IgD-negative memory B cell (primary cell): ENCODE measurements around the gene BEGAIN. TPM values are rescaled to one million over a fixed set of nuclear protein-coding genes. Genes with fewer than 3 reads are reported as not detected.

Source experiments
- H3K27ac Mint-ChIP-seq, 3 donors: one replicate each; pipeline ENCODE4 v1.8.0; 2020 to 2022; ENCODE audit warnings: mild to moderate bottlenecking in 3 of 3, mixed read lengths in 3 of 3, moderate library complexity in 1 of 3
- H3K27me3 Mint-ChIP-seq: one replicate; pipeline ENCODE4 v1.8.0; 2021; ENCODE audit warnings: mixed read lengths
- H3K36me3 Mint-ChIP-seq: one replicate; pipeline ENCODE4 v1.8.0; 2020; ENCODE audit warnings: mild to moderate bottlenecking, mixed read lengths
- H3K4me1 Mint-ChIP-seq, 3 donors: one replicate each; pipeline ENCODE4 v1.8.0; 2020 to 2022; ENCODE audit warnings: mixed read lengths in 3 of 3, mild to moderate bottlenecking in 1 of 3
- H3K4me3 Mint-ChIP-seq, 4 donors: one replicate each; pipeline ENCODE4 v1.8.0; 2020 to 2022; ENCODE audit warnings: mild to moderate bottlenecking in 4 of 4, mixed read lengths in 4 of 4, moderate library complexity in 3 of 4
- H3K9me3 Mint-ChIP-seq, 3 donors: one replicate each; pipeline ENCODE4 v1.8.0; 2020 to 2021; ENCODE audit warnings: mixed read lengths in 3 of 3, mild to moderate bottlenecking in 1 of 3
- polyA plus RNA-seq: library from polyadenylated mRNA; unstranded; fragments of 300-500 nt; fragmentation: Illumina TruSeq; gene quantifications from one replicate; pipeline ENCODE4 v1.2.3, GENCODE V29; 2021

Gene BEGAIN
- polyA plus RNA-seq, 1 donor from 2014 or later, result 0.91 TPM

DNA sequence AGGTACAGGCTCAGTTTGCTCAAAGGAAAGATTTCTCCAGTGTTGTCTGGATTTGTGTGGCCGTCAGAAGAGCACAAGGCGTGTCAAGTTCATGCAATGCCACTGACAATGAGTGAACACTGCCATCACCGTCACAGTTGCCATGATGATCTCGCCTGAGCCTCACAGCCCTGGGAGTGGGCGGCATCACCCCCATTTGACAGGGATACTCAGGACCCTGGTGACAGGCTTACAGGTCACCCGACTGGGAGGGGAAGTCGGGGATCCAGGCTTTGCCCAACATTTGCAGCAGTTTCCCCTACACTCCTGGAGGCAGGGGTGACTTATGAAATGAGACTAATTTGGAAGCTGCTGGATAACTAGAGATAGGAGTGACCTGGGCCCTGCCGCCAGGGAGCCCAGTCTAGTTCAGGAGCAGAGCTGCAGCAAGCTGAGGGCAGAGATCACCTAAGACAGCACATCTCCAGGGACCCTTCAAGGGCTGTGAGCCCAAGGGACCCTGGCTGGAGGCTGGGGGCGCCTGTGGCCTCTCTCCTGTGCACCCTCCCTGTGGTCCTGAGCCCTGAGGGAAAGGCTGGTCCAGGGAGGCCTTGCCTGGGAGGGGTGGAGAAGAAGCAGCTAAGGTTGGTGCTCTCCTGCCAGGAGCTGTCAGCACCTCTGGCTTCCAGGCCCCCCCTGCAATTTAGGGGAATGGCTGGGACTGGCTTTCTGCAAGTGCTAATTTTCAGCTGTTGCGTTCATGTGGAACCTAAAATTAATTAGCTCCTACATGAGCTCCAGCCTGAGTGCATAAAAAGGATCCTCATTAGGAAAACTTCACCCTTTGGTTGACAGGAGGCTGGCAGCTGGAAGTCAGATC lies 32.4 kb upstream of the BEGAIN start:
- Mint-ChIP-seq H3K9me3 (no peaks in the 10 kb centered on the region), H3K27ac (no peak overlapping the region), H3K4me3 (no peak overlapping the region), H3K4me1 (peaks cover 0 to 4% (median 1%) of the 10 kb centered on the region in 3 donors), H3K27me3 (peaks cover 28% of the 10 kb centered on the region), H3K36me3 (no peaks in the 10 kb centered on the region)

DNA sequence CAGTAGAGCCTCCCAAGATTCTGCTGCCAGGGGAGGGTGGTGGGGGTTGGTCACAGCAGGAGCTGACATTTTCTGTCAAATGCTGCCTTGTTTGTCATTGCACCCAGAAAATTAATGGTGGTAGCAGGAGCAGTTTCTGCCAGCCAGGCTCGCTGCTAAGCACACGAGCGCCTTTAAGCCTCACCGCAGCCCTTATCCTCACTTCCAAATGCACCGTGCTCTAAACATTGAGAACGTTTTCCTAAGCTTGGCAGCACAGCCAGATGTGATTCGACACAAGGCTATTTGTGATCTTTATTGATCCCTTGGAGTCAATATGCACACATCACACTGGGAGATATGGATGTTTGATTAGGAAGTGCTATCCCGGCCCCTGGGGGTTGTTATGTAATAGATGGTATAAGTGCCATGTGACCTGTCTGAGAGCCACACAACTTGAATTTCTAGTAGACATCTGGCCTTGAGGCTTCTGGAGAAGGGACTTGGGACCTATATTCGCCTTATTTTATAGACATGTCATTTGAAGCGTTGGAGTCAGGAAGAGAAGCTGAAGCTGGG lies 31.6 kb upstream of the BEGAIN start:
- Mint-ChIP-seq H3K4me3 (no peak overlapping the region), H3K27ac (no peak overlapping the region), H3K36me3 (no peaks in the 10 kb centered on the region), H3K27me3 (peaks cover 21% of the 10 kb centered on the region), H3K4me1 (peaks cover 0 to 4% (median 1%) of the 10 kb centered on the region in 3 donors), H3K9me3 (no peaks in the 10 kb centered on the region)

DNA sequence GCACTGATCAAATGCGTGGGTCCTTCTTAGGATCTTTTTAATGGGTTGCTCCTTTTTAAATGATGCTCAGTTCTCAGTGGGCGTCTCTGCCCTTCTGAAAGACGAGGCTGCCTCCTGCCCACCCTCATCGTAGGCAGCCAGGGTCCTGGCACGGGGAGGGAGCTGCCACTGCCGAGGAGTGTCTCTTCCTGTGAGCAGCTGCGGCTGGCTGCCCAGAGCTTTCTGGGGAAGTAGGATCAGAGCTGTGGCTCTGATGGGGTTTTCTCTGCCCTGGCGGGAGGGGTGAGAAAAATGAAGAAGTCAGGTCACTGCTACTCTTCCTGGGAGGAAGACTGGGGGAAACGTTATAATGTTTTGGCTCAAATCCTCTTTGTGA lies 31.1 kb upstream of the BEGAIN start:
- peaks cover 17% of the 10 kb centered on the region for H3K27me3 Mint-ChIP-seq
- peaks cover 0 to 4% (median 1%) of the 10 kb centered on the region in 3 donors for H3K4me1 Mint-ChIP-seq
- no peak overlapping the region for H3K27ac Mint-ChIP-seq
- H3K36me3 Mint-ChIP-seq, result no peaks in the 10 kb centered on the region
- H3K4me3 Mint-ChIP-seq, result no peak overlapping the region
- no peaks in the 10 kb centered on the region for H3K9me3 Mint-ChIP-seq

DNA sequence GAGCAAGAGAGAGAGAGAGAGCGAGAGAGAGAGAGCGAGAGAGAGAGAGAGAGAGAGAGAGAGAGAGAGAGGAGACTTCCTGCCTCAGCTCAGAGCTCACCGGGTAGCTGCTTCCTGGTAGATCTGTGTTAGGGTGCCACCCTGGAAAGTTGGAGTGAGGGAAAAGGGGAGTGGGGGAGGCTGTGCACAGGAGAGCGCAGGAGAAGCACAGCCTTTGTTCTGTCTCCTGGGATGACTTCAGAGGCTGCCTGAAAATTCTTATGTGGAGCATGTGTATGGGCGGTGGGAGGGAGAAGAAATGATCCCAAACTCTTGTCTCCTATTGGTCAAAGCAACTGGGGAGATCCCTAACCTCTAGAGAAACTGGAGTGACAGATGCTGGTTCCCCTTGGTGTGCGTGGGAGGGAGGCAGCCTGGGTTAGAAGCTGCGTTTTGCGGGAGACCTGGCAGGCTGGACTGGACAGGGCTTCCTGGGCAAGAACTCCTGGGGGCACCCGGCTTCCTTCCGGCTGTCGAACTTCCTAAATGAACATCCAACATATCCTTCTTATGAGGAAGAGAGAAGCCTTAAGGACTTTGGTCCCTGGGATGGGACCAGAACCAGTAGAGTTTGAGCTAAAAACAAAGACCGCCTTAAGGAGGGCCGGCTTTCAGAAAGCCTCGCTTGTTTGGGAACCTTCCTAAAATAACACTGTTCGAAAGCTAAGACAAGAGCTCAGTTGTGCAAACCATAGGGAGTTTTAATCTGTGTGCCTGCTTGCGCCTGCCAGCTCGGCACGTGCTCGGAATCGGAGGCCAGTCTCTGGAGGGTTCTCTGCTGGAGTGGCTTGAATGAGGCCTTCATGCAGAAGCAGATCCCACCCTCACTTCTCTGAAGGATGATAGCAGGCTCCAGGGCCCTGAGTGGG lies 30.4 kb upstream of the BEGAIN start:
- peaks cover 15% of the 10 kb centered on the region for H3K27me3 Mint-ChIP-seq
- H3K9me3 Mint-ChIP-seq, result no peaks in the 10 kb centered on the region
- no peak overlapping the region for H3K27ac Mint-ChIP-seq

DNA sequence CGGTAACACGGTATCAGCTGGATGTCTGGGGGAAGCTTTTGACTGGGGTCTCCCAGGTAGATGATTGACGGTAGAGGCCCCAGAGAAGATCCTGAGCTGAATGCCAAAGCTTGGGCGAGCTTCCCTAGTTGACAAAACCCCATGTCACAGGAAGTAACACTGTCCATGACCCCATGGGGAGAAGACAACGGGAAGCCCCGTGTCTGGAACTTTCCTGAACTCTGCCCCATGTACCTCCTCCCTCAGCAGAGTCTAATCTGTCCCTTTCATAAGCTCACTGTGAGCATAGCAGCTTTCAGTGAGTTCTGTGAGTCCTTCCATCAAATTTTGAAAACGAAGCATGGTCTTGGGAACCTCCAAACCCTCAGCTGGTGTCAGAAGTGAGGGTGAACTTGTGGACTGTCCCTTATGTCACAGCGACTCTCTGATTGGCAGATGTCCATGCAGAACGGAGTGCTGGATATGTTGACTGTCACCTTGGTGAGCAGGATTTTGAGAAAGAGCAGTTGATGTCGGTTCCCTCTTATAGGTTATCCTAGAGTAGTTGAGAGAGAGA lies 29.7 kb upstream of the BEGAIN start:
- H3K4me1 Mint-ChIP-seq, result peaks cover 0 to 4% (median 1%) of the 10 kb centered on the region in 3 donors
- no peak overlapping the region for H3K27ac Mint-ChIP-seq
- peaks cover 2% of the 10 kb centered on the region for H3K36me3 Mint-ChIP-seq
- peaks cover 15% of the 10 kb centered on the region for H3K27me3 Mint-ChIP-seq
- no peak overlapping the region for H3K4me3 Mint-ChIP-seq
- no peaks in the 10 kb centered on the region for H3K9me3 Mint-ChIP-seq

More for the DNA sequence above, 30.4 kb upstream of the BEGAIN start:
- H3K36me3 Mint-ChIP-seq, result no peaks in the 10 kb centered on the region
- H3K4me3 Mint-ChIP-seq, result peak overlapping the region in 1 of 4 donors; percentile 32
- peaks cover 0 to 4% (median 1%) of the 10 kb centered on the region in 3 donors for H3K4me1 Mint-ChIP-seq

DNA sequence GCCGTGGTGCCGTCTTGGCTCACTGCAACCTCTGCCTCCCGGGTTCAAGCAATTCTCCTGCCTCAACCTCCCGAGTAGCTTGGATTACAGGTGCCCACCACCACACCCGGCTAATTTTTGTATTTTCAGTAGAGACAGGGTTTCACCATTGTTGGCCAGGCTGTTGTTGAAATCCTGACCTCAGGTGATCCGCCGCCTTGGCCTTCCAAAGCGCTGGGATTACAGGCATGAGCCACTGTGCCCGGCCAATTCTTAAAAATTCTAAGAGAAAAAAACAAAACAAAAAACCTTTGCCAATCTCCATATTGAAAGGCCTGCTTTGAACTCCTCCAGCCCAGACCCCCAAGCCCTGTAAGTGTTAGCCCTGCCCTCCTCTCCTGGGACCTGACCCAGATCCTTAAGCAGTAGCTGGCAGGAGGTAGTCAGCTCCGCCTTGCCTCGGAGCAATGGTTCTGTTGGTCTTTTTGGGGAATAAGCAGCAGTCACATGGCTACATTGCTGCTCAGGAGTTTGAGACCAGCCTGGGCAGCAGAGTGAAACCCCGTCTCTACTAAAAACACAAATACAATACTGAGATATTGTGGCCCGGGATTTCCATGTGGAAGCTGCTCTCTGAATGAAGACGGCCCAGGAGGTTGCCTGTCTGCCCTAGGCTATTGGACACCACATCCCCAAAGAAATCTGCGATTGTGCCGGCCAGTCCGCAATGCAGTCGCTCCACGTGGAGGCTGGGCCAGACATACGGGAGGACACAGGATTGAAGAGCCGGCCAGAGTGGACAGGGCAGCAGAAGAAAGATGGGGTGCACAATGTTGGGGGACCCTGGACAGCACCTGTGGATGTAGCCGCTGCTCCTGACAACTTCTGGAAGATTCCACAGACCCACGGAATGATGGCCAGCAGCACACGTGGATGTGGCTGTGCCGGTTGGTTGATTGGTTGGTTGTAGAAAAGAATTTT lies 28.8 kb upstream of the BEGAIN start:
- Mint-ChIP-seq H3K4me1 (peaks cover 0 to 4% (median 1%) of the 10 kb centered on the region in 3 donors), H3K9me3 (no peaks in the 10 kb centered on the region), H3K27me3 (peaks cover 14% of the 10 kb centered on the region), H3K36me3 (peaks cover 2% of the 10 kb centered on the region), H3K27ac (no peak overlapping the region), H3K4me3 (no peak overlapping the region)

DNA sequence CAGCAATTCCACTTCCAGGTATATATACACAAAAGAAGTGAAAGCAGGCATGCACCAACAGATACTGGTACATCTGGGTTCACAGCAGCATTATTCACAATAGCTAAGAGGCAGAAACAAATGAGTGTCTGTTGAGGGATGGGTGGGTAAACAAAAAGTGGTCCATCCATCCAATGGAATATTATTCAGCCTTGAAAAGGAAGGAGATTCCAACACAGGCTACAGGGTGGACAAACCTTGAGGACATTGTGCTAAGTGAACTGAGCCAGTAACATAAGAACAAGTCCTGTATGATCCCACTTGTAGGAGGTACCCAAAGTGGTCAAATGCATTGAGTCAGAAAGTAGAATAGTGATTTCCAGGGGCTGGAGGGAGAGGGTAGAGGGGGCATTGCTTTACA lies 27.6 kb upstream of the BEGAIN start:
- H3K36me3 Mint-ChIP-seq, result peaks cover 2% of the 10 kb centered on the region
- no peaks in the 10 kb centered on the region for H3K9me3 Mint-ChIP-seq
- no peak overlapping the region for H3K4me3 Mint-ChIP-seq
- peak overlapping the region in 1 of 3 donors; percentile 9 for H3K27ac Mint-ChIP-seq
- peaks cover 0 to 4% (median 1%) of the 10 kb centered on the region in 3 donors for H3K4me1 Mint-ChIP-seq
- H3K27me3 Mint-ChIP-seq, result peaks cover 8% of the 10 kb centered on the region

DNA sequence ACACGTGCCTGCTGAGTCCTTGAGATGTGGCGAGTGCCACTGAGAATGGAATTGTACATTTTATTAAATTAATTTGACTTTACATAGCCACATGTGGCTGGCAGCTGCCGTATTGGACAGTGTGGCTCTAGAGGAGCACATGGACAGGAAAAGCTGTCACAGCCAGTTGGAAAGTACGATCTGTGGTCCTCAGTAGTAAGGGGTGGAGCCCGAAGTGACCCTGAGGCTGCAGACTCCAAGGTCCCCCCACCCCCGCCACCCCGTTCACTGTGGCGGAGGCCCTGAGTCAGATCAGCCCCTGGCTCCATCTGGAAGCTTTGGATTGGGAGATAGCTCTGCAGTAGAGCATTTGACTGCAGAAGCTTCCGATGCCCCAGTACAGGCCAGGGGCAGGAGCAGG lies 25.8 kb upstream of the BEGAIN start:
- Mint-ChIP-seq H3K4me1 (peaks cover 0 to 4% (median 1%) of the 10 kb centered on the region in 3 donors), H3K4me3 (no peak overlapping the region), H3K36me3 (peaks cover 2% of the 10 kb centered on the region), H3K27ac (no peak overlapping the region), H3K27me3 (peaks cover 6% of the 10 kb centered on the region), H3K9me3 (no peaks in the 10 kb centered on the region)

DNA sequence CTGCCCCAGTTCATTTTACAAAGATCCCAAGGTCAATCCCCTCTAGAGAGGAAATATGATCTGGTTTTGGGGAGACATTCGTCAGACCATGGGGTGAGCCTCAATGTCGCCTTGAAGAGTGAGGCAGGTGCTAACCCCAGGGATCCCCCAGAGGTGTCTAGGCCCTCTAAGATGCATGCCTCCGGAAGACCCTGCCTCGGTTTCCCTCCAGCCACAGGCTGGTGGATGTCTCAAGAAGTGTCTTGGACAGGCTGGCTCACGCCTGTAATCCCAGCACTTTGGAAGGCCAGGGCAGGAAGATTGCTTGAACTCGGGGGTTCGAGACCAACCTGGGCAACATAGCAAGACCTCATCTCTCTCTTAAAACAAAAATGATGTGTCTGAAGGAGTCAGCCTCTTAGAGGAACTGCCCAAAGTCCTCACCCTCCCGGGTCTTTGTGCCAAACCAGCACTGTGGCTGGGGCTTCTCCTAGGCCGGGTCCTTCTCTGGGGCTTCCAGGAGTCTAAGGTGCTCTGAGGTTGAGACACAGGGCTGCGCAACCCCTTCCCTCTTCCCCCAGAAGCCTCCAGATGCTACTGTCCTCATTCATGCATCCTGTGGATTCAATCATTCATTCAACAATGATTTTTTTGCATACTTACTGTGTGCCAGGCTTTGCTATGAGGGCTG lies 24.7 kb upstream of the BEGAIN start:
- no peaks in the 10 kb centered on the region for H3K4me1 Mint-ChIP-seq
- H3K9me3 Mint-ChIP-seq, result no peaks in the 10 kb centered on the region
- peak overlapping the region in 1 of 4 donors; percentile 8 for H3K4me3 Mint-ChIP-seq

DNA sequence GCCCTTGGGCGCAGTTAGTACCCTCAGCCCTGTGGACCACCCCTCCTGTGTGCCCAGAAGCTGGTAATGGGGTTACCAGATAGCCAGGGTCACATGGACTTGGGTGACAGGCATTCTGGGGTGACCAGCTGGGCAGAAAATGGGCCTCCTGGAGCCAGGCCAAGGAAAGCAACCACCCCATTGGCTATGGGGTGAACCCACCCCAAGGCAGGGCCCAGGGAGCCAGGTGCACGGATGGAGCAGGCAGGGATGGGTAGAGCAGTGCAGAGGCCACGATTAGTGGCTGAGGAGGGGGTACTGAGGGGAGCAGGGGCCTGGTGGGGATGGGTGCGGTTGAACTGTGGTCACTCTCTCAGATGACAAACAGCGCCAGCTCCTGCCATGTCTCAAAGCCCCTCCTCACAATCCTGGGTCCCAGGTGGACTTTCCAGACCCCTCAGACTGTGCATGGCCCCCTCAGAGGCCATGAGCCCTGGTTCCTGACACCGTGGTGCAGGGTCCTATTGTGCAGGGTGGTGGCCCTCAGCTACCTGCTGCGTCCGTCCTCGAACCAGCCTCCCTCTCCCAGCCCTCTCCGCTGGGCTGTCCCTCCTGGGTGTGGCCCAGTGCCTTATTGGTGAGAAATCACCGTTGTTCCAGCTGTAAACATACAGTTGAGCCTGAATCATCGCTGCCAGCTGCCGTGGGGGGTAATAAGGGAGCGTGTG lies 23.4 kb upstream of the BEGAIN start:
- H3K27ac Mint-ChIP-seq, result no peak overlapping the region
- H3K36me3 Mint-ChIP-seq, result peaks cover 2% of the 10 kb centered on the region
- no peaks in the 10 kb centered on the region for H3K9me3 Mint-ChIP-seq
- no peaks in the 10 kb centered on the region for H3K4me1 Mint-ChIP-seq
- no peak overlapping the region for H3K4me3 Mint-ChIP-seq
- peaks cover 4% of the 10 kb centered on the region for H3K27me3 Mint-ChIP-seq

More for the DNA sequence above, 24.7 kb upstream of the BEGAIN start:
- Mint-ChIP-seq H3K27ac (no peak overlapping the region), H3K27me3 (peaks cover 4% of the 10 kb centered on the region), H3K36me3 (peaks cover 2% of the 10 kb centered on the region)

DNA sequence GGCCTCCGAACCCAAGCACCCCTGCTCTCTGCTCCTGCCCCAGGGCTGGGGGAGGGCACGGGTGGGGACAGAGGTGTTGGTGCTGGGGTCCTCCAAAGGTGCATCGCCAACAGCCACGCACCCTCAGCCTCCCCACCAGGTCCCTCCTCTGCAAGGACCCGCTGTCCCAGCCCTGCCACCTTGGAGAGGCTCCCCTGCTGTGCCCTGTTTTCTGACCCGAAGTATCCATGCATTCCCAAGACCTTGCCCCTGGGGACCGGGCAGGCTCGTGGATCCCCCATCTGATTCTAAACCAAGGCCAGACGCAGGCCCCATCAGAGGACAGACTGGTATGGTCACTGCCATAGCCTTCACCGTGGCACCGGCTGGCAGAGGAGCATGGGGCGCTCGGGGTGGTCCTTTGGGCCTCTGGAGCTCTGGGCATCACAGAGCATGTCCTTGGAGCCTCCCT lies 22.7 kb upstream of the BEGAIN start:
- peaks cover 4% of the 10 kb centered on the region for H3K27me3 Mint-ChIP-seq
- no peak overlapping the region for H3K4me3 Mint-ChIP-seq
- no peak overlapping the region for H3K27ac Mint-ChIP-seq
- no peaks in the 10 kb centered on the region for H3K4me1 Mint-ChIP-seq
- no peaks in the 10 kb centered on the region for H3K9me3 Mint-ChIP-seq
- peaks cover 2% of the 10 kb centered on the region for H3K36me3 Mint-ChIP-seq

DNA sequence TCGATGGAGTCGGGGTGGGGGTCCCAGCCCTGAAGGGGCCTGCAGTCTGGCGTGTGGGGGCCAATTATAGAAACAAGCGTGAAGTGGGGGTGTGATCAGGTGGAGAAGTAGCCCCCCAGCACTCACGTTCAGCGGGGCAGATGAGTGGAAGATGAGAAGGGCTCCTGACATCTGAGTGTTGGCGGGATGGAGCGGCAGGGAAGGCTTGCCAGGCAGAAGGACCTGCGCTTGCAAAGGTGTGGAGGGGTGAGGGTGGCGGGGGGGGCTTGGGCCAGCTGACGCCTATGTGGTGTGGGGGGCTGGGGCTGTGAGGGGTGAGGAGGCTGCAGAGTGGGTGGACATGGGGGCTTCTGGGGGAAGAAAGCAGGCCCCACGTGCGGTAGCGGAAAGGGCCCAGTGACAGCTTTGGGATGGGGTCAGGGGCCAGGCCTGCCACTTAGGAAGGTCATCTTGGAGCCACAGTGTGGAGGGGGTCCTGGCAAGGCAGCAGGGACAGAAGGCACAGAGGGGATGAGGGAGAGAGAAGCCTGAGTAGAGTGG lies 22.2 kb upstream of the BEGAIN start:
- Mint-ChIP-seq H3K4me3 (peak overlapping the region in 1 of 4 donors; percentile 47), H3K27ac (no peak overlapping the region), H3K36me3 (peaks cover 2% of the 10 kb centered on the region), H3K27me3 (peaks cover 4% of the 10 kb centered on the region), H3K9me3 (no peaks in the 10 kb centered on the region), H3K4me1 (no peaks in the 10 kb centered on the region)
